K562 (cell line): ENCODE measurements around the gene ECHDC1. TPM values are rescaled to one million over a fixed set of nuclear protein-coding genes. Genes with fewer than 3 reads are reported as not detected.

Experiments
- ATF3 ChIP-seq, 2 experiments: fragments of 450-650 bp in 1 of 2; sonication (generic) in 1 of 2; formaldehyde crosslinking in 1 of 2; IDR thresholded peaks in 1 of 2; conservative IDR thresholded peaks in 1 of 2; 2 replicates each; pipeline versions ENCODE4 v1.6.1 to v1.8.1; 2016 to 2023; ENCODE audit warnings: mild to moderate bottlenecking in 2 of 2, moderate library complexity in 2 of 2, inconsistent platforms in 1 of 2, missing genetic modification reagents in 1 of 2
- CCAR2 ChIP-seq: fragments of 200-400 bp; formaldehyde crosslinking; IDR thresholded peaks from 2 replicates; pipeline ENCODE4 v1.6.1; 2017; ENCODE audit warnings: mild to moderate bottlenecking, low read depth, low read length
- CEBPB ChIP-seq: fragments of 450-650 bp; IDR thresholded peaks from 2 replicates; pipeline ENCODE4 v1.6.1; 2016; ENCODE audit warnings: missing genetic modification characterization, missing compliant biosample characterization
- CEBPG ChIP-seq, 3 experiments: fragments of 200-800 bp in 1 of 3; sonication (Bioruptor generic) in 1 of 3; sonication (generic) in 1 of 3; formaldehyde crosslinking in 1 of 3; IDR thresholded peaks in 2 of 3; conservative IDR thresholded peaks in 1 of 3; 2 replicates each; pipeline versions ENCODE4 v1.6.1 to v1.8.0; 2016 to 2022; ENCODE audit warnings: missing compliant biosample characterization in 2 of 3, missing genetic modification characterization in 2 of 3, mild to moderate bottlenecking in 1 of 3, missing genetic modification reagents in 1 of 3
- CHD2 ChIP-seq: IDR thresholded peaks from 2 replicates; pipeline ENCODE4 v1.6.1; 2011; ENCODE audit warnings: low read depth, low read length
- JUN ChIP-seq, 2 experiments: sonication (generic) in 1 of 2; formaldehyde crosslinking in 1 of 2; IDR thresholded peaks; 2 replicates each; pipeline versions ENCODE4 v1.6.1 to v1.8.0; 2012 to 2022; ENCODE audit warnings: borderline replicate concordance in 2 of 2, mild to moderate bottlenecking in 2 of 2, improper control_type of control experiment in 1 of 2, low read depth in 1 of 2, low read length in 1 of 2, missing genetic modification reagents in 1 of 2
- MEIS2 ChIP-seq: fragments of 450-650 bp; IDR thresholded peaks from 2 replicates; pipeline ENCODE4 v1.6.1; 2014; ENCODE audit warnings: mild to moderate bottlenecking; ENCODE audit not compliant: partially characterized antibody
- NR2C2 ChIP-seq, 2 experiments: fragments of 200-800 bp in 1 of 2; sonication (Bioruptor generic) in 1 of 2; sonication (generic) in 1 of 2; formaldehyde crosslinking in 1 of 2; IDR thresholded peaks; 2 replicates each; pipeline versions ENCODE4 v1.6.1 to v1.8.0; 2016 to 2022; ENCODE audit warnings: mild to moderate bottlenecking in 1 of 2, missing compliant biosample characterization in 1 of 2, missing genetic modification characterization in 1 of 2, missing genetic modification reagents in 1 of 2
- PKNOX1 ChIP-seq: fragments of 450-650 bp; IDR thresholded peaks from 2 replicates; pipeline ENCODE4 v1.6.1; 2016
- POLR2H ChIP-seq: IDR thresholded peaks from 2 replicates; pipeline ENCODE4 v1.6.1; 2016; ENCODE audit warnings: missing genetic modification characterization, low read depth, mild to moderate bottlenecking, control low read depth, missing compliant biosample characterization, moderate library complexity
- RBM14 ChIP-seq: fragments of 200-400 bp; formaldehyde crosslinking; IDR thresholded peaks from 2 replicates; pipeline ENCODE4 v1.6.1; 2018; ENCODE audit warnings: low read depth, mild to moderate bottlenecking, low read length, moderate library complexity, borderline replicate concordance; ENCODE audit not compliant: insufficient read depth
- RFX1 ChIP-seq: fragments of 450-650 bp; IDR thresholded peaks from 2 replicates; pipeline ENCODE4 v1.6.1; 2016; ENCODE audit warnings: mild to moderate bottlenecking, moderate library complexity
- TRIM24 ChIP-seq, 2 experiments: fragments of 450-650 bp; IDR thresholded peaks; 2 replicates each; pipeline ENCODE4 v1.6.1; 2016
- polyA plus RNA-seq, 8 experiments: library from polyadenylated mRNA; depleted of rRNA in 4 of 8; stranded (reverse) in 5 of 8; unstranded in 3 of 8; fragments of >200 nt; fragmentation: Nextera tagmentation in 2 of 8; fragmentation: Illumina TruSeq in 1 of 8; extraction: Ambion mirVana in 2 of 8; extraction: Trizol in 1 of 8; gene quantifications; 2 replicates each; pipeline versions ENCODE4 v1.2.1 to v1.2.3, GENCODE V29; 2011 to 2014; ENCODE audit warnings: inconsistent platforms in 1 of 8, missing spikeins in 1 of 8
- total RNA-seq, 7 experiments: library from RNA; depleted of rRNA in 6 of 7; stranded (reverse); fragments of >200 nt in 6 of 7; fragmentation: Illumina TruSeq in 2 of 7; extraction: Trizol in 2 of 7; gene quantifications; 2 replicates each; pipeline versions ENCODE4 v1.2.1 to v1.2.3, GENCODE V29; 2011 to 2021; ENCODE audit warnings: low replicate concordance in 1 of 7
- TF ChIP-seq, protein P1 (sequence below), 2 experiments: IDR thresholded peaks in 1 of 2; conservative IDR thresholded peaks in 1 of 2; 2 replicates each; pipeline ENCODE4 v1.6.1; 2016; ENCODE audit warnings: low read depth in 2 of 2, mild to moderate bottlenecking in 1 of 2, missing compliant biosample characterization in 1 of 2, missing genetic modification characterization in 1 of 2, moderate library complexity in 1 of 2
- TF ChIP-seq, protein P2 (sequence below), 2 experiments: fragments of 450-650 bp; conservative IDR thresholded peaks; 2 replicates each; pipeline ENCODE4 v1.6.1; 2017; ENCODE audit warnings: mild to moderate bottlenecking in 2 of 2, moderate library complexity in 2 of 2
- TF ChIP-seq, protein P3 (sequence below): fragments of 450-650 bp; IDR thresholded peaks from 2 replicates; pipeline ENCODE4 v1.6.1; 2016; ENCODE audit warnings: missing biosample characterization, missing genetic modification characterization

The ECHDC1 gene
- total and polyA plus RNA-seq, 9 of the 15 experiments (the other 6 are each of a cell fraction or from before 2014, with no cell fraction given), result 58.0 to 105 (median 78.6) TPM

- TF ChIP-seq, protein P1, sequence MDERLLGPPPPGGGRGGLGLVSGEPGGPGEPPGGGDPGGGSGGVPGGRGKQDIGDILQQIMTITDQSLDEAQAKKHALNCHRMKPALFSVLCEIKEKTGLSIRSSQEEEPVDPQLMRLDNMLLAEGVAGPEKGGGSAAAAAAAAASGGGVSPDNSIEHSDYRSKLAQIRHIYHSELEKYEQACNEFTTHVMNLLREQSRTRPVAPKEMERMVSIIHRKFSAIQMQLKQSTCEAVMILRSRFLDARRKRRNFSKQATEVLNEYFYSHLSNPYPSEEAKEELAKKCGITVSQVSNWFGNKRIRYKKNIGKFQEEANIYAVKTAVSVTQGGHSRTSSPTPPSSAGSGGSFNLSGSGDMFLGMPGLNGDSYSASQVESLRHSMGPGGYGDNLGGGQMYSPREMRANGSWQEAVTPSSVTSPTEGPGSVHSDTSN (CRISPR knock-in tag; IDR thresholded peaks at IDR 0.05; ENCODE audit: low read depth), result no peak
- TF ChIP-seq, protein P1 (tag; conservative IDR thresholded peaks at IDR 0.05; ENCODE audit: low read depth), result peak; percentile 59
- peak; percentile 62 for TF ChIP-seq MEIS2
- no peak for TF ChIP-seq CHD2
- TF ChIP-seq CEBPB, result peak; percentile 60; the same call in 1 of the 2 replicates
- peak; percentile 87 for TF ChIP-seq RFX1
- TF ChIP-seq POLR2H (tag), result no peak
- peak in 1 of 2 experiments; percentile 23; a peak in 1 of 4 replicates for TF ChIP-seq TRIM24 (IDR thresholded peaks at IDR 0.05)
- TF ChIP-seq RBM14, result no peak
- TF ChIP-seq, protein P2, sequence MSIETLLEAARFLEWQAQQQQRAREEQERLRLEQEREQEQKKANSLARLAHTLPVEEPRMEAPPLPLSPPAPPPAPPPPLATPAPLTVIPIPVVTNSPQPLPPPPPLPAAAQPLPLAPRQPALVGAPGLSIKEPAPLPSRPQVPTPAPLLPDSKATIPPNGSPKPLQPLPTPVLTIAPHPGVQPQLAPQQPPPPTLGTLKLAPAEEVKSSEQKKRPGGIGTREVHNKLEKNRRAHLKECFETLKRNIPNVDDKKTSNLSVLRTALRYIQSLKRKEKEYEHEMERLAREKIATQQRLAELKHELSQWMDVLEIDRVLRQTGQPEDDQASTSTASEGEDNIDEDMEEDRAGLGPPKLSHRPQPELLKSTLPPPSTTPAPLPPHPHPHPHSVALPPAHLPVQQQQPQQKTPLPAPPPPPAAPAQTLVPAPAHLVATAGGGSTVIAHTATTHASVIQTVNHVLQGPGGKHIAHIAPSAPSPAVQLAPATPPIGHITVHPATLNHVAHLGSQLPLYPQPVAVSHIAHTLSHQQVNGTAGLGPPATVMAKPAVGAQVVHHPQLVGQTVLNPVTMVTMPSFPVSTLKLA (conservative IDR thresholded peaks at IDR 0.05), result no peak
- peak; percentile 80 for TF ChIP-seq CEBPG (CRISPR knock-in tag; IDR thresholded peaks at IDR 0.05)
- peak; percentile 22 to 87; a peak in 3 of 4 replicates for TF ChIP-seq CEBPG (tag; conservative IDR thresholded peaks at IDR 0.05 in 1 of 2, IDR thresholded peaks at IDR 0.05 in 1 of 2)
- peak; percentile 93 for TF ChIP-seq ATF3 (IDR thresholded peaks at IDR 0.05)
- TF ChIP-seq ATF3 (CRISPR knock-in tag; conservative IDR thresholded peaks at IDR 0.05), result 0 out of 2 replicates have a peak, but pooled peaks have one; percentile 44
- TF ChIP-seq CCAR2, result no peak
- peak; percentile 28; the same call in 1 of the 2 replicates for TF ChIP-seq JUN (IDR thresholded peaks at IDR 0.05; ENCODE audit: borderline replicate concordance, low read depth, low read length)
- no peak for TF ChIP-seq JUN (CRISPR knock-in tag; IDR thresholded peaks at IDR 0.05; ENCODE audit: borderline replicate concordance)
- no peak for TF ChIP-seq NR2C2 (CRISPR knock-in tag; IDR thresholded peaks at IDR 0.05)
- TF ChIP-seq NR2C2 (tag; IDR thresholded peaks at IDR 0.05), result peak; percentile 29; the same call in 1 of the 2 replicates
- peak; percentile 91 for TF ChIP-seq PKNOX1
- TF ChIP-seq, protein P3, sequence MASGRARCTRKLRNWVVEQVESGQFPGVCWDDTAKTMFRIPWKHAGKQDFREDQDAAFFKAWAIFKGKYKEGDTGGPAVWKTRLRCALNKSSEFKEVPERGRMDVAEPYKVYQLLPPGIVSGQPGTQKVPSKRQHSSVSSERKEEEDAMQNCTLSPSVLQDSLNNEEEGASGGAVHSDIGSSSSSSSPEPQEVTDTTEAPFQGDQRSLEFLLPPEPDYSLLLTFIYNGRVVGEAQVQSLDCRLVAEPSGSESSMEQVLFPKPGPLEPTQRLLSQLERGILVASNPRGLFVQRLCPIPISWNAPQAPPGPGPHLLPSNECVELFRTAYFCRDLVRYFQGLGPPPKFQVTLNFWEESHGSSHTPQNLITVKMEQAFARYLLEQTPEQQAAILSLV (tag), result peak; percentile 72
These were observed 23.0 kb upstream of the ECHDC1 start (continued) for GRCh38 chr6:127366282-127367022.
